PC-9 (cell line): ENCODE measurements around the gene BRD4.

ENCODE experiments used
- CTCF ChIP-seq: fragments of 200-600 bp; sonication (generic); conservative IDR thresholded peaks from 2 replicates; pipeline ENCODE4 v1.6.1; 2017; ENCODE audit warnings: mixed run types, antibody characterized with exemption, mild to moderate bottlenecking, moderate library complexity
- EZH2 ChIP-seq: fragments of 200-600 bp; sonication (generic); IDR thresholded peaks from 2 replicates; pipeline ENCODE4 v1.8.0; 2017; ENCODE audit warnings: antibody characterized with exemption, low read depth

GRCh38 chr19:15372470-15372869 is 40.1 kb upstream of the BRD4 start:
- TF ChIP-seq CTCF, result no peak
- TF ChIP-seq EZH2, result no peak
